ENCODE data around the gene FN3K. TPM values are rescaled to one million over a fixed set of nuclear protein-coding genes. Genes with fewer than 3 reads are reported as not detected.

Gene FN3K
- total RNA-seq, 2 donors from 2014 or later = 46.9 to 69.5 TPM

- Histone ChIP-seq H3K4me1 (no peaks in the 10 kb centered on the region), H3K27me3 (no peaks in the 10 kb centered on the region), H3K4me3 (no peak overlapping the region), H3K27ac (no peak overlapping the region), H3K36me3 (no peaks in the 10 kb centered on the region), H3K9ac (ENCODE audit: low read depth in 2 of 2, low read length in 2 of 2) (no peak overlapping the region), H3K9me3 (no peaks in the 10 kb centered on the region)
- intact Hi-C loops (cut with DNase I) = no loop called here
- no peak for DNase-seq
- no peak for TF ChIP-seq CTCF (IDR thresholded peaks at IDR 0.05)
Measured at GRCh38 chr17:82786427-82786826, 51.0 kb downstream of the FN3K start.

GRCh38 chr17:82787081-82787848 is 51.9 kb downstream of the FN3K start:
- intact Hi-C loops (cut with DNase I) = no loop called here
- no peak for DNase-seq
- H3K9ac ChIP-seq (ENCODE audit: low read depth in 2 of 2, low read length in 2 of 2) = no peak overlapping the region
- H3K4me3 ChIP-seq = no peak overlapping the region
- H3K4me1 ChIP-seq = no peaks in the 10 kb centered on the region
- no peak for TF ChIP-seq CTCF (IDR thresholded peaks at IDR 0.05)
- no peak overlapping the region for H3K27ac ChIP-seq
- no peaks in the 10 kb centered on the region for H3K36me3 ChIP-seq
- no peaks in the 10 kb centered on the region for H3K9me3 ChIP-seq
- no peaks in the 10 kb centered on the region for H3K27me3 ChIP-seq

GRCh38 chr17:82788206-82789001 is 53.0 kb downstream of the FN3K start:
- Histone ChIP-seq H3K36me3 (no peaks in the 10 kb centered on the region), H3K27ac (no peak overlapping the region), H3K9ac (ENCODE audit: low read depth in 2 of 2, low read length in 2 of 2) (no peak overlapping the region), H3K4me1 (no peaks in the 10 kb centered on the region), H3K4me3 (no peak overlapping the region), H3K27me3 (no peaks in the 10 kb centered on the region), H3K9me3 (no peaks in the 10 kb centered on the region)
- DNase-seq = no peak
- intact Hi-C loops (cut with DNase I) = no loop called here
- no peak for TF ChIP-seq CTCF (IDR thresholded peaks at IDR 0.05)

- no peak for DNase-seq
- no peaks in the 10 kb centered on the region for H3K27me3 ChIP-seq
- H3K9ac ChIP-seq (ENCODE audit: low read depth in 2 of 2, low read length in 2 of 2) = no peak overlapping the region
- H3K4me1 ChIP-seq = no peaks in the 10 kb centered on the region
- H3K27ac ChIP-seq = no peak overlapping the region
- no peak for TF ChIP-seq CTCF (IDR thresholded peaks at IDR 0.05)
- H3K4me3 ChIP-seq = no peak overlapping the region
- no peaks in the 10 kb centered on the region for H3K36me3 ChIP-seq
- H3K9me3 ChIP-seq = no peaks in the 10 kb centered on the region
- intact Hi-C loops (cut with DNase I) = no loop called here
Measured at GRCh38 chr17:82789051-82789592, 53.7 kb downstream of the FN3K start.

GRCh38 chr17:82789806-82790205 is 54.4 kb downstream of the FN3K start:
- no peak overlapping the region for H3K4me3 ChIP-seq
- DNase-seq = no peak
- intact Hi-C loops (cut with DNase I) = no loop called here
- TF ChIP-seq CTCF (IDR thresholded peaks at IDR 0.05) = no peak
- H3K9ac ChIP-seq (ENCODE audit: low read depth in 2 of 2, low read length in 2 of 2) = no peak overlapping the region
- H3K27me3 ChIP-seq = no peaks in the 10 kb centered on the region
- no peaks in the 10 kb centered on the region for H3K36me3 ChIP-seq
- no peaks in the 10 kb centered on the region for H3K4me1 ChIP-seq
- H3K27ac ChIP-seq = no peak overlapping the region
- no peaks in the 10 kb centered on the region for H3K9me3 ChIP-seq

All from colonic mucosa (tissue), 4 donors.